HG03039 (cell line): ENCODE results near the gene SPRED3.
"Not testable (repeated sequence)": the region's sequence is repeated elsewhere in the genome, so short reads cannot be mapped to it uniquely, and the experiment has no call there.

ENCODE experiments used
- ATAC-seq: cut with Tn5 transposase; IDR thresholded peaks from one replicate; pipeline ENCODE4 v1.9.1; 2021; ENCODE audit warnings: mild to moderate bottlenecking, moderate library complexity; ENCODE audit not compliant: unreplicated experiment

The SPRED3 gene

DNA sequence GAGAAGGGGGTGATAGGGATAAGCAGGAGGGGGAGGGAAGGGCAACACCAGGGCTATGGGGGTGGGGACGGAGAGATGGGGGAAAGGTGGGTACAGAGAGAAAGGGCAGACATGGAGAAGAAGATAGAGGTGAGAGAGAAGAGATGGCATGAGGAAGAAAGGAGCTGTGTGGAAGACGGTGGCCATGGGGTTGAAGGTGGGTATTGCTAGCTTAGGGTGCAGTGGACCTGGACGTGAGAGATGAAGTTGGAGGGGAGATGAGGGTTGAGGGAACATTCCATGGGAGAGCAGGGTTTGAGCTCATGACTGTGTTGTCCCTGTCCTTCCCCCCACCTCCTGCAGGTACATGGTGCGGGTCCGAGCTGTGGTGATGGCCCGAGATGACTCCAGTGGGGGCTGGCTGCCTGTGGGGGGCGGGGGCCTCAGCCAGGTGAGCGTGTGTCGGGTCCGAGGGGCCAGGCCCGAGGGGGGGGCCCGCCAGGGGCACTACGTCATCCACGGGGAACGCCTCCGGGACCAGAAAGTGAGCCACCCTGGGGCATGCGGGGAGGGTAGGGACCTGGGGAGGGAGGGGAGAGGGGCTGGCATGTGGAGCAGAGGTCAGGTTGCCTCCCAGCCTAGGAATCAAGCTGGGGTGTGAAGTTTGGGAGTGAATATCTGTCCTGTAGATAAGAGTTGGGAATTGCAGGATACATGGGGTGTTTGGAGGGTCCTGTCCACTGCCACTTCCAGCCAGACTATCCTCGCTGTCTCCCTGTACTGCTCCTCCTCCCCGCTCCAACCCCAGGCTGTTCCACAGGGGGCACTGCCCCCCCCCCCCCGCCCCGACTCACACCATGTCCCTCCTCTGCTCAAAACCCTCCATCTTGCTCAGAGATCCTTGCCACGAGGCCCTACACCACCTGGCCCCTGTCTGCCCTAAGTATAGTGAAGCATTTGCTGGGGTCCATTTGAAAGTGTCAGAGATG, 1.7 kb downstream of the SPRED3 start:
- ATAC-seq = no peak

DNA sequence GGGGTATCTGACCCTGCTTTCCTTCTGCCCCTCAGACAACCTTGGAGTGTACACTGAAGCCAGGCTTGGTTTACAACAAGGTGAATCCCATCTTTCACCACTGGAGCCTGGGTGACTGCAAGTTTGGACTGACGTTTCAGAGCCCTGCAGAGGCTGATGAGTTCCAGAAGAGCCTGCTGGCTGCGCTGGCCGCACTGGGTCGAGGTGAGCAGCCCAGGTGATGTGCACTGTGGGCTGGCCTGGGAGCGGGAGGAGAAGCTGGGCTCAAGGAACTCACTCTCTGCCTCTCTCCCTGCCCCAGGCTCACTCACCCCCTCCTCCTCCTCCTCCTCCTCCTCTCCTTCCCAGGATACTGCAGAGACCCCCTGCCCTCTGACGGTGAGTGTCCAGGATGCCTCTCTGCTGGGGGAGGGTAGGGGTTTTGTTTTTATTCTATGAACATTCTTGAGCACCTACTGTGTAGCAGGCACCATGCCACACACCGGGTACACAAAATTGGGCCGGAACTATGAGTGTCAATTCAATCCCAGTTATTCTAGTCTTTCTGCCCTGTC, 3.5 kb downstream of the SPRED3 start:
- no peak for ATAC-seq

DNA sequence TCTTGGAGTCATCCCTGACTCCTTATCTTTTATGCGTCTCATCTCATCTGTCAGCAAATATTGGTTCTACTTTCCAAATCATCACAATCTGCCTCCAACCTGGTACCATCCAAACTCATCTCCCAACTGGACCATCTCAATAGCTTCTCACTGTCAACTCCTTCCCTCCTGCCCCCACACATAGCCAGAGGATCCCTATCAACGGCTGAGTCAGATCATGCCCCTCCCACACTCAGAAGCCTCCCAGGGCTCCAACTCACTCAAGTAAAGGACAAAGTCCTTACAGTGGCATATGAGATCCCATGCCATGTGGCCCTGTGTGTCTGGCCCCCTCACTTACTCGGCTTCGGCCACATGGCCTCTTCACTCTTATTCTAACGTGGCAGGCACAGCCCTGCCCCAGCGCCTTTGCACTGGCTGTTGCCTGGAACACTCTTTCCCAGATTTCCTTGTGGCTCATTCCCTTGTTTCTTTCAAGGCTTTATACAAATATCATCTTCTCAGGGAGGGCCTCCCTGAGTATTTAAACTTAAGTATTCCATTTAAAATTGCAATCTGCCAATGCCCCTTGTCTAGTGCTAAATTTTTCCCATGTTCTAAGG, 4.3 kb downstream of the SPRED3 start:
- ATAC-seq = no peak

DNA sequence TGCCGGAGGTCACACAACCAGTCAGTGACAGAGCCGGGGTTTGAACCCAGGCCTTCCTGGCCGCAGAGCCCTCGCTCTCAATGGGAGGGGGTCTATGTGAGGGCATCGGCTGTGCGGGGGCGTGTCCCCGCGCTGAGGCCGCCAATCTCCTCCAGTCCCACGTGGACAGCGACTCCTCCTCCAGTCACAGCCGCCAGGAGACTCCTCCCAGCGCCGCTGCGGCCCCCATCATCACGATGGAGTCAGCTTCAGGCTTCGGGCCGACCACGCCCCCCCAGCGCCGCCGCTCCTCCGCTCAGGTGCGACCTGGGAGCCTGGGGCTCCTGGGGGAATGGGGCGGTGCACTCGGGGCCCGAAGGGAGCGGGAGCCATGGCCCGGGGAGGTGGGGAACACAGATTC, 6.0 kb downstream of the SPRED3 start:
- ATAC-seq = no peak

DNA sequence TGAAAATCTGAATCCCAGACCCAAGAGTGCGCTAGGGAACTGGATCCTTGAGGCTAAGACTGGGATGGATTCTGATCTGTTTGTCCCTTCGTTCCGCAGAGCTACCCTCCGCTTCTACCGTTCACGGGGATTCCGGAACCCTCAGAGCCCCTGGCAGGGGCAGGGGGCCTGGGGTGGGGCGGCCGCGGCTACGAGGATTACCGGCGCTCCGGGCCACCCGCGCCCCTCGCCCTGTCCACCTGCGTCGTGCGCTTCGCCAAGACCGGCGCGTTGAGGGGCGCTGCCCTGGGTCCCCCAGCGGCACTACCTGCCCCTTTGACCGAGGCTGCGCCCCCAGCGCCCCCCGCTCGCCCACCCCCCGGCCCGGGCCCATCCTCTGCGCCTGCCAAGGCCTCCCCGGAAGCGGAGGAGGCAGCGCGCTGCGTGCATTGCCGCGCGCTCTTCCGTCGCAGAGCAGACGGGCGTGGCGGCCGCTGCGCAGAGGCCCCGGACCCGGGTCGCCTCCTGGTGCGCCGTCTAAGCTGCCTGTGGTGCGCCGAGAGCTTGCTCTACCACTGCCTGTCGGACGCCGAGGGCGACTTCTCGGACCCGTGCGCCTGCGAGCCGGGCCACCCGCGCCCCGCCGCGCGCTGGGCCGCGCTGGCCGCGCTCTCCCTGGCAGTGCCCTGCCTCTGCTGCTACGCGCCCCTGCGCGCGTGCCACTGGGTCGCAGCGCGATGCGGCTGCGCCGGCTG, 7.1 kb downstream of the SPRED3 start:
- no peak for ATAC-seq

DNA sequence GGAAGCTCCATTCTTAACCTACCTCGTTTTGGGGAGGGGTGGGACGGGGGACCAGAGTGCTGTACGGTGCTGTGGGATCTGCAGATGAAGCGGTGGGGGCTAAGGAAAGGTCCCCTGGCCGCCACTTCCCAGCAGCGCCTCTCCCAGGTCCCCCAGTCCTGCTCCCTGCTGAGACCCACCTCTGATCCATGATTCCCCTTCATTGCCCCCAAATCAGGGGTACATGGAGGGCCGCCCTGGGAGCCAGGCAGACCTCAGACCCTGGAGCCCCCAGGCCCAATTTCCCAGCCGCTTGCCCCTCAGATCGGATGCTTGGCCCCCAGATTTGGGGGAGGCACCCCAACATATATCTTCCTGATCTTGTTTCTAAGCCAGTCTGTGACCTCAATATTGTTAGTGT, 10.6 kb downstream of the SPRED3 start:
- ATAC-seq = no peak

DNA sequence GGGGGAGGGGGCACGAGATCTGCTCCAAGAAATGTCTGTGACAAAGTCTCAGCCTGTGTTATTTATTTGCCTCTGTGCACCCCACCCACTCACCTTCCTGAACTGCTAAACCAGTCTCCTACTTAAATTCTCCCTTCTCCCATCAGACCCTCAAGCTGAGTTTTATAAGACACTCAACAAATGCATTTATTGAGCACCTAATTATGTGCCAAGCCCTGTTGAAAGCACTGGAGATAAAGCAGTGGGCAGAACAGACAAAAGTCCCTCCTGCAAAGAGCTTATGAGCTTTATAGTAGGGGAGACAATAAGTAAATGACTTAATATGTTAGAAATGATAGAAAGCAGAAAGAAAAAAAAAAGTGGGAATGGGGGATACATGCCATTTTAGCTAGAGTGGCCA, 11.0 kb downstream of the SPRED3 start:
- no peak for ATAC-seq

DNA sequence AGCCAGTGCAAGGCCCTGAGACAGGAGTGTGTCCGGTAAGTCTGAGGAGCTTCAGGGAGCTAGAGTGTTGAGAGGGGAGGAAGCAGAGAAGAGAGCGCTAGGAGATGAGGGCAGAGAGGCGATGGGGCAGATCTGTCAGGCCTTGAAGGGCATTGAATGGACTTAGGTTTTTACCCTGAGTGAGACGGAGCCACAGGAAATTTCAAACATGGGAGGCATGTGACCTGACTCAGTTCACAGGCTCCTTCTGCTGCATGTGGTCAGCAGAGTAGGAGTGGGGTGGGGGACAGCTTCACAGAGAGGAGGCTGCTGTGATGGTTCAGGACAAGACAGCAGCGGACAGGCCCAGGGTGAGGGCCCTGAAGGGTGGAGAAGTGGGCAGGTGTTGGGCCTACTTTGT, 11.9 kb downstream of the SPRED3 start:
- ATAC-seq = no peak

DNA sequence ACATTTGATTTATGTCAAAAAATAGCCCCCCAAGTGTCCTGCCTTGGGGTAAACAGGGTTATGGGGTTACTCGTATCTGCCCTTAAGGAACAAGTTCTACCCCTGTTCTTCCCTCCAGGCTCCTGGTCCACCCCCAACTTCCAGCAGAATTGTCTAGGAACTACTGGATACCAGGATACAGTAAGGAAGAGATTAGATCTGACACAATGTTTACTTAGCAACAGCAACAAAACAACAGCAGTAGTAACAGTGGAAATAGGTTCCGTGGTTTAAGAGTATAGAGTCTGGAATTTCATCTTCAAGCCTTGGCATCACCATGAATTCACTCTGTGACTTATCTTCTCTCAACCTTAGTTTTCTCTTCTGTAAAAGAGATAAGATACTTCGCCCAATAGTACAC, 12.7 kb downstream of the SPRED3 start:
- no peak for ATAC-seq

DNA sequence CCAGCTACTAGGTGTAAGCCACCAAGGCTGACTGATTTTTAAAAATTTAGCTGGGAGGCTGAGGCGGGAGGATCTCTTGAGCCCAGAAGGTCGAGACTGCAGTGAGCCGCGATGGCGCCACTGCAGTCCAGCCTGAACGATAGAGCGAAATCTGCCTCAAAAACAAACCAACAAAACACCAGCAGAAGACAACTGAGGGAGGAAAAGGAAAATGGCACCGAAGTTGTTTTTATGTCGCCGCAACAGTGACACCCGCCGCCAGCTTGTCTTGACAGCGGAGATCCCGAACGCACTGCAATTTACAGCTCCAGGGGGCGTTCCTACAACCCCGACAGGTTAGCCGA, 14.1 kb downstream of the SPRED3 start:
- no peak for ATAC-seq

DNA sequence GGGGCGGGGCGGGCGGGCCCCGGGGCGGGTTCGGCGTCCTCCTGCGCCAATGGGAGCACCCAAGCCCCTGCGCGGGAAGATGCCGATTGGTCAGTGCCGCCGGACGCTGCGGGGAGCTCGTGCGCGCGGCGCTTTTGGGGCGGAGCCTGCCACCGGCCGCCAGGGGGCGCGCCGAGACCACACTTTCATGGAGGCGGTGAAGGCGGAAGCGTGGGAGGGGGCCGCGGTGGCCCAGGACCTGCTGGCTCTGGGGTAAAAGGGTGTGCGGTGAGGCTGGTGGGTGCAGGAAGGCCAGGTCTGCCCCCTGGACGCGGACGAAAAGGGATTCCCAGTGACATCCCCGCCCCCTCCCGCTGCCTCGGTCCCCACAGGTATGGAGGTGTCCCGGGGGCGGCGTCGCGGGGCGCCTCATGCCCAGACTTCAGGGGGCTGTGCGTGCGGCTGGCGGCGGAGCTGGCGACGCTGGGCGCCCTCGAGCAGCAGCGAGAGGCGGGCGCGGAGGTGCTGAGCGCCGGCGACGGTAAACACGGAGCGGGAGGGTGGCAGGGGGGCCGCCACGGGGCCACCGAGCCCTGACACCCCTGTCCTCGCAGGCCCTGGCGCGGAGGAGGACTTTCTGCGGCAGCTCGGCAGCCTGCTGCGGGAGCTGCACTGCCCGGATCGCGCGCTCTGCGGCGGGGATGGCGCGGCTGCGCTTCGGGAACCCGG, 14.6 kb downstream of the SPRED3 start, which contains the start of gene FAM98C:
Gene FAM98C (plus strand): TSS at position 127 of the 708 bp plus-strand sequence. CDS start 61 bp downstream, at position 188.
- peak; percentile 85 for ATAC-seq

DNA sequence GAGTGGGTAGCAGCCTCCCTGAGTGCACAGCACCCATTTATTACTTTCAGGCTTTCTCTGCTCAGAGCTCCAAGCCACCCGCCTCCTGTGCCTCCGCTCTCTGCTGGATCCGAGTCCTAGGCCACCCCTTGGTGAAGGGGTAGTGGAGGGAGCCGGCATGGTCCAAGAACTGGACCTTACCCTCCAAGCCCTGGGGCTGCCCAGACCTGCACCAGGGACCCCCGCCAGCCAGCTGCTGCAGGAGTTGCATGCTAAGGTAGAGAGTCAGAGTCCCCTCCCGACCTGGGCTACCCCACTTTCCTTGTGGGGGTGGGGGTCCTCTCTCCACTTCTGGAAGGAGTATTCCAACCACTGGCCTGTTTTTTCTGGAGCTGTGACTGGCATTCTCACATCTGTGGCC, 16.4 kb downstream of the SPRED3 start:
- no peak for ATAC-seq

DNA sequence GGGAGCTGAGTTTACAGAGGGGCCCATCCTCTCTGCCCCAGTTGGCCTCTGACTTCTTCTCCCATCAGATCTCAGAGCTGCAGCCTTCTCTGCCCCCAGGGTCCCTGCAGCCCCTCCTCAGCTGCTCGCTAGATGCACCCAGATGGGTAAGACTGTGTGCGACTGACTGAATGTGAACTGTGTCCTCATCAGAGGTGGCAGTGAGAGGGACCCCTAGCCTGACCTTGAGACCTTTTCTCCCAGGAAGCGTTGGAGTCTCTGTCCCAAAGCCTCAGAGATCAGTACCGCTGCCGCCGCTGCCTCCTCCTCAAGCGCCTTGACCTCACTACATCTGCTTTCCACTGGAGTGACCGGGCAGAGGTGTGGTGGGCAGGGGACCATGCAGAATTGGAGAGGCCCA, 16.8 kb downstream of the SPRED3 start:
- ATAC-seq = no peak

DNA sequence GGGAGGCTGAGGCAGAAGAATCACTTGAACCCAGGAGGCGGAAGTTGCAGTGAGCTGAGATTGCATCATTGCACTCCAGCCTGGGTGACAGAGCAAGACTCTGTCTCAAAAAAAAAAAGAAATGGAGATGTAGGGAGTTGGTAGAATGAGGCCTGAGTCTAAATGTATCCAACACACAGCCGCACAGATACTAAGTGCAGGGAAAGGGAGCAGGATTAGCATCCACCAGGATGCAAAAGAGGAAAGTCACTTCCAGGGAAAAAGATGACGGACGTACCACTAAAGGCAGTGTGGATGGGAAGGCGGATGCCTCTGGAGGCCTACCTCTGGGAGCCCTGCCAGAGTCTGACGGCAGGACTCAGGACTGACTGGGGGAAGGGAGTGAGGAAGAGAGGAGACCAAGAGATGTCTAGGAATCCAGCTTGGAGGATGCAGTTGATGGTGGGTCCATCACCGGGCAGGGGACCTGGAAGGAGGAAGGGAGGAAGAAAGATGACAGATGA, 21.2 kb downstream of the SPRED3 start:
- no peak for ATAC-seq

DNA sequence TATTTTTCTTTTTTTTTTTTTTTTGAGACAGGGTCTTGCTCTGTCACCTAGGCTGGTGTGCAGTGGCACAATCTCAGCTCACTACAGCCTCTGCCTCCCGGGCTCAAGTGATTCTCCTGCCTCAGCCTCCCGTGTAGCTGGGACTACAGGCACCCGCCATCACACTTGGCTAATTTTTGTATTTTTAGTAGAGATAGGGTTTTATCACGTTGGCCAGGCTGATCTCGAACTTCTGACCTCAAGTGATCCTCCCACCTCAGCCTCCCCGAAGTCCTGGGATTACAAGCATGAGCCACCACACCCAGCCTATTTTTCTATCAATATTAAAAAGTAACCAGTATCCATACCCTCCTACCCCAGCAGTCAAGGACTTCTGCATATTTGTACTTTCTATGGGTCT, 21.9 kb downstream of the SPRED3 start:
- not testable (repeated sequence) for ATAC-seq

DNA sequence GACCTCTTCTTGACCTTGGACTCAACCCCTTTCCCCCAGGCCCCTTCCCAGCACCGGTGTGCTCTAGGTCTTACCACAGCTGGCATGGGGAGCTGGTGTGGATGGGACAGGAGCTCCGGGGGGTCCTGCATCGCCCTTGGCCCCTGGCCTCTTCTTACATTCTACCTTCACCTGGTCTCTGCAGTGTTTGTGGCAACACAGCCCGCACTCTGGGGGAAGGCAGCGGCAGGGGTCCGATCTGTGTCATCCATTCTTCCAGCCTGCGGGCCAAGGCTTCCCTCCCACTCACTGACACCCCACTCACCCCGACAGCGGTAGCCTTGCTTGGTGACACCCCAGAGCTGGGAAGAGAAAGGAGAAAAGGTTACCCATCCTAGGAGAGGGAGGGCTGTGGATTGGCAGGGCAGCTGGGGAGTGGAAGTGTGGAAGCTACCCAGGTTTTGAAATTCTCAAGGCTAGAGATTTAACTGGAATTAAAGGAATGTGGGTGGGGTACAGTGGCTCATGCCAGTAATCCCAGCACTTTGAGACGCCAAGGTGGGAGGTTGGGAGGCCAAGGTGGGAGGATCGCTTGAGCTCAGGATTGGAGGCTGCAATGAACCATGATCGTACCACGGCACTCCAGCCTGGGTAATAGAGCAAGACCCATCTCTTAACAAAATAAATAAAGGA, 22.7 kb downstream of the SPRED3 start:
- no peak for ATAC-seq

DNA sequence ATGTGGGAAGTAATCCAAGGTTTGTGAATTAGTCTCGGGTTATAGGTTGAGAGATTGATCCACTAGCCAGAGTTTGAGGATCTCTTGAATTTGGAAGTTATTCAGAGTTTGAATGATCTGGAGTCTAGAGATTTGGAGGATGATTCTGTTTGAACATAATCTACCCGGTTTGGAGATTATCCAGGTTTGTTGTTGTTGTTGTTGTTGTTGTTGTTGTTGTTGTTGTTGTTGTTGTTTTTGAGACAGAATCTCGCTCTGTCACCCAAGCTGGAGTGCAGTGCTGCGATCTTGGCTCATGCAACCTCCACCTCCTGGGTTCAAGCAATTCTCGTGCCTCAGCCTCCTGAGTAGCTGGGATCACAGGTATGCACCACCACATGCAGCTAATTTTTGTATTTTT, 23.4 kb downstream of the SPRED3 start:
- ATAC-seq = not testable (repeated sequence)

DNA sequence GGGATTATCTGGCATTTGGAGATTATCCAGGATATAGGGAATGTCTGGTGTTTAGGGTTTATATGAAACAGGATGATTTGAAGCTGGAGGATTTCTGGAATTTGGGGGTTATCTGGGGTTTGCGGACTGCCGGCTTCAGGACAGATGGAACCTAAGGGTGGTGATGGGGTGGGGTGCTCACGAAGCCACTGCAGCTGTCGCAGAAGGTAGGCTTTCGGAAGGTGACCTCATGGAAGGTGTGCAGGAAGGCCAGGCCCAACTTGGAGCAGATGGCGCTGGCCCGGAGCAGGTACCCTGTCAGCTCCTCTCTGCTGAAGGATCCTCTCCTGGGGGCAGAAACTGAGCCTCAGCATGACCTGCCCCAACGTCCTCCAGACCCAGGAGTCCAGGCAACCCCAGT, 24.0 kb downstream of the SPRED3 start:
- ATAC-seq = no peak

DNA sequence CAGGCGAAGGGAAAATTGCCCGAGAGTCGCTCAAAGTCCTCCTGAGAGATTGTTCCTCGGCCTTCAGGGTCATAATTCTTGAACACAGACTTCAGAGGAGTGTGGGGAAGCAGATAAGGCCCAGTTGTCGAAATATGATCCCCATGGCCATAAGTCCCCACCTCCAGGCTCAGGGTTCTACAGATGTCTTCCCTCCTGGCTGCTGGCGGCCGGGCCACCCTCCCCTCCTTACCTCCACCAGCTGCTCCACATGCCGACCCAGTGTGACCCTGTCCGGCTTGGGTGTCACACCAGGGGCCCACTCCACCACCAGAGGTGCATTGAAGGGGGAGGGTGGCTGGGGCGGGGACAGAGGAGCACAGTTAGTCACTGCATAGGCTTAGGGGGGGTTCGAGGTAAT, 24.5 kb downstream of the SPRED3 start:
- ATAC-seq = no peak

DNA sequence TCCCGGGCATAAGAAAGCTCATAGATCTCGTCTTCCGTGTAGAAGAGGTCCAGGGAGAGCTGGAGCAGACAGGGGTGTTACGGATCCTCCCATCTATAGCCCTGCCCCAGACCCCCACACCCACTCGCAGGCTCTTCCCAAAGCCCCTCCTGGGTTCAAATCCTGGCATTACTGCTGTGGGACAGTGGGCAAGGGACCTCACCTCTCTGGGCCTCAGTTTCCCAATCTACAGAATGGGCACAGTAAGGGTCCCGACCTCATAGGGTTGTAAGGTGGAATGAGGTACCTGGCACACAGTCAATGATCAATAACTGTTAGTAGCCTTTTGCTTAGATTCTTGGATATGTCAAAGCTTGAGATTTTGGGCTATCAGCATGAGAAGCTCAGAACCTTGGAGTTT, 24.9 kb downstream of the SPRED3 start:
- no peak for ATAC-seq
